Naive B cell (primary cell): ENCODE data around the gene TARBP2. TPM values are rescaled to one million over a fixed set of nuclear protein-coding genes. Genes with fewer than 3 reads are reported as not detected.
A peak's percentile ranks its signal among the peaks of the same experiment; 100 is the strongest.
"Not testable (repeated sequence)": the region's sequence is repeated elsewhere in the genome, so short reads cannot be mapped to it uniquely, and the experiment has no call there.

Experiments
- ATAC-seq, 2 donors: fragments of 150-1000 bp; cut with Tn5 transposase; 2 replicates each; pipeline ENCODE4 v1.10.0; 2021; ENCODE audit warnings: low read depth in 2 of 2, mild to moderate bottlenecking in 2 of 2, moderate library complexity in 2 of 2
- DNase-seq: peaks from one replicate; pipeline ENCODE4 v3.0.0; 2022
- H3K27ac Mint-ChIP-seq, 6 donors: one replicate each; pipeline ENCODE4 v1.8.0; 2020 to 2022; ENCODE audit warnings: mild to moderate bottlenecking in 6 of 6, mixed read lengths in 6 of 6, moderate library complexity in 5 of 6, inconsistent platforms in 2 of 6
- H3K27me3 Mint-ChIP-seq, 3 donors: one replicate each; pipeline ENCODE4 v1.8.0; 2021 to 2022; ENCODE audit warnings: mixed read lengths in 3 of 3, mild to moderate bottlenecking in 1 of 3
- H3K36me3 Mint-ChIP-seq, 2 donors: one replicate each; pipeline ENCODE4 v1.8.0; 2020 to 2022; ENCODE audit warnings: mixed read lengths in 2 of 2, inconsistent platforms in 1 of 2, mild to moderate bottlenecking in 1 of 2
- H3K4me1 Mint-ChIP-seq, 3 donors: one replicate each; pipeline ENCODE4 v1.8.0; 2020 to 2022; ENCODE audit warnings: mixed read lengths in 3 of 3, inconsistent platforms in 1 of 3, mild to moderate bottlenecking in 1 of 3, moderate library complexity in 1 of 3
- H3K4me3 Mint-ChIP-seq, 8 donors: one replicate each; pipeline ENCODE4 v1.8.0; 2020 to 2022; ENCODE audit warnings: mild to moderate bottlenecking in 8 of 8, mixed read lengths in 8 of 8, moderate library complexity in 8 of 8, inconsistent platforms in 2 of 8
- H3K9me3 Mint-ChIP-seq, 7 donors: one replicate each; pipeline ENCODE4 v1.8.0; 2020 to 2022; ENCODE audit warnings: mixed read lengths in 7 of 7, mild to moderate bottlenecking in 5 of 7, inconsistent platforms in 2 of 7, moderate library complexity in 1 of 7
- polyA plus RNA-seq, 6 donors: library from polyadenylated mRNA; unstranded; fragments of 300-500 nt; fragmentation: Illumina TruSeq; gene quantifications; one replicate each; pipeline ENCODE4 v1.2.3, GENCODE V29; 2021; ENCODE audit warnings: low read depth in 6 of 6

Gene TARBP2
- polyA plus RNA-seq, 6 donors from 2014 or later, result 14.8 to 29.0 (median 18.5) TPM

DNA sequence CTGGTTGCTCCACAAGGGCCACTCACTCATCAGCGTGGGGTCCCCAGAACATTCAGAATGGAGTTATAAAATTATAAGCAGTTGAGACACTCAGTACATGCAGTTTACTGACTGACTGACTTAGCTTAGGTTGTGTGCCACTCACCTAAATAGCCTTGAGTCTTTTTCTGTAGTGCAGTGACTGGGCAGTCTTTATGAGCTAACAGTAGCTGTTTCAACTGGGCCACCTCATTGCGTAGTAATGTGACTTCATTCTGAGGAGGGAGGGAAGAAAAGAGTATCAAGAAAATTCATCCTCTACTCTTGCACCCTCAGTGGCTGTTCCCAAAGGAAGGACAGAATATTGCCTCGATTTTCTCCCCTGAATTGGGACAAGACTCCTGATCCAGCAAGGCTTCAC, 22.0 kb downstream of the TARBP2 start:
- H3K36me3 Mint-ChIP-seq, result peaks cover 22 to 38% of the 10 kb centered on the region in 2 donors
- no peaks in the 10 kb centered on the region for H3K4me1 Mint-ChIP-seq
- no peak overlapping the region for H3K4me3 Mint-ChIP-seq
- H3K9me3 Mint-ChIP-seq, result no peaks in the 10 kb centered on the region
- no peak for ATAC-seq
- DNase-seq, result no peak
- no peaks in the 10 kb centered on the region for H3K27me3 Mint-ChIP-seq
- H3K27ac Mint-ChIP-seq, result no peak overlapping the region

- peak overlapping the region in 1 of 6 donors; percentile 67 for H3K27ac Mint-ChIP-seq
- H3K36me3 Mint-ChIP-seq, result peaks cover 22 to 38% of the 10 kb centered on the region in 2 donors
- H3K27me3 Mint-ChIP-seq, result no peaks in the 10 kb centered on the region
These were observed 23.4 kb downstream of the TARBP2 start for GRCh38 chr12:53524476-53524875.

DNA sequence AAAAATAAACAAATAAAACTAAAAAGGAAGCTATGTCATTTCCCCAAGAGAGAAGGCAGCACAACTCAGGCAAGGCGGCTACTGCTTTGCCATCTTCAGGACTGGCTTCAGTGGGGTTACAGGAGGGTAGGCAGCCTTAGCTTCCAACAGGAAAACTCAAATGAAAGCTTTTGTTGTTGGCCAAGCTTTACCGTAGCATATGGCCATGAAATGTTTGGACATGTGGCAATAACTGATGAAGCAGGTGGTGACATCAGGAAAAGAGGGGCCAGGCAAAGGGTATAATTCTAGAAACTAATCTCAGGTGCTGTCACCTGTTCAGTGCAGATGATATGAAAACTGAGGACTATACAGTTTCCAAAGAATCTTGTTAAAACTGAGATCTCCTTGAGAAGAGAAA, 29.0 kb downstream of the TARBP2 start:
- Mint-ChIP-seq H3K36me3 (peaks cover 21 to 38% of the 10 kb centered on the region in 2 donors), H3K4me3 (no peak overlapping the region), H3K9me3 (no peaks in the 10 kb centered on the region), H3K27ac (no peak overlapping the region), H3K27me3 (no peaks in the 10 kb centered on the region), H3K4me1 (peaks cover 0 to under 1% (median 0%) of the 10 kb centered on the region in 3 donors)
- DNase-seq (no peak), ATAC-seq (no peak)

More at GRCh38 chr12:53524476-53524875, 23.4 kb downstream of the TARBP2 start:
- no peaks in the 10 kb centered on the region for H3K4me1 Mint-ChIP-seq
- no peak for ATAC-seq
- no peaks in the 10 kb centered on the region for H3K9me3 Mint-ChIP-seq
- H3K4me3 Mint-ChIP-seq, result no peak overlapping the region
- DNase-seq, result no peak

DNA sequence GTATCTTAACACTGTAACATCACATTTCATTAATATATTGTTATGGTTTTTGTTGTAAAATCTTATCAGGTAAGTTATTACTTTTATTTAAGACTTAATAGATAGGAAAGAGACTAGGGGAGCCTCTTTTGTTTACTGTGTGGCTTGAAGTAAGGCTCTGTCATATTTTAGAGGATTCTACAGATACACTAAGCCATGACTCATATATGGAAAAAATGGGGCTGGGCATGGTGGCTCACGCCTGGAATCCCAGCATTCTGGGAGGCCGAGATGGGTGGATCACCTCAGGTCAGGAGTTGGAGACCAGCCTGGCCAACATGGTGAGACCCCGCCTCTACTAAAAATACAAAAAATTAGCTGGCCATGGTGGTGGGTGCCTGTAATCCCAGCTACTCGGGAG, 29.8 kb downstream of the TARBP2 start:
- no peaks in the 10 kb centered on the region for H3K27me3 Mint-ChIP-seq
- ATAC-seq, result no peak
- peaks cover 0 to 1% (median 0%) of the 10 kb centered on the region in 3 donors for H3K4me1 Mint-ChIP-seq
- H3K4me3 Mint-ChIP-seq, result no peak overlapping the region
- peaks cover 21 to 37% of the 10 kb centered on the region in 2 donors for H3K36me3 Mint-ChIP-seq
- DNase-seq, result no peak
- no peak overlapping the region for H3K27ac Mint-ChIP-seq
- no peaks in the 10 kb centered on the region for H3K9me3 Mint-ChIP-seq

DNA sequence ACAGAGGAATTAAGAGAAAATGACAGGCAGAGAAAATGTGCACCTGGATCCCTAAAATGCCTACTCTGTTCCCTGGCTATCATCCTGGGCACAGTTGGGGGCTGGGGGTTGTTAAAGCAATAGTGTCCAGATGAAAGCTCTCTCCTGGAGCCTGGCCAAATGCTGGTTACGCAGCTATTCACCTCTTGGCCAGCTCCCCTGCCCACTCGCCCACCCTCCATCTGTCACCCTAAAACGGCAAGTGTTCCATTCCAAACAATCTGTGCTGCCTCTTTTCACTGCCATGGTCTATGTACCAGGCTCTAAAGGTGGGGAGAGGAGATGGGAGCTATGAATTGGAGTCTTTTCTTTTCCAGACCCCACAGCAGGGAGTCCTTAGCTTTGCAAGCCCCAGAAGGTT, 30.9 kb downstream of the TARBP2 start:
- peak overlapping the region in 1 of 6 donors; percentile 38 for H3K27ac Mint-ChIP-seq
- H3K36me3 Mint-ChIP-seq, result peaks cover 21 to 33% of the 10 kb centered on the region in 2 donors
- ATAC-seq, result no peak
- H3K4me3 Mint-ChIP-seq, result no peak overlapping the region
- peaks cover 0 to 1% (median 0%) of the 10 kb centered on the region in 3 donors for H3K4me1 Mint-ChIP-seq
- H3K27me3 Mint-ChIP-seq, result no peaks in the 10 kb centered on the region
- no peaks in the 10 kb centered on the region for H3K9me3 Mint-ChIP-seq
- no peak for DNase-seq

DNA sequence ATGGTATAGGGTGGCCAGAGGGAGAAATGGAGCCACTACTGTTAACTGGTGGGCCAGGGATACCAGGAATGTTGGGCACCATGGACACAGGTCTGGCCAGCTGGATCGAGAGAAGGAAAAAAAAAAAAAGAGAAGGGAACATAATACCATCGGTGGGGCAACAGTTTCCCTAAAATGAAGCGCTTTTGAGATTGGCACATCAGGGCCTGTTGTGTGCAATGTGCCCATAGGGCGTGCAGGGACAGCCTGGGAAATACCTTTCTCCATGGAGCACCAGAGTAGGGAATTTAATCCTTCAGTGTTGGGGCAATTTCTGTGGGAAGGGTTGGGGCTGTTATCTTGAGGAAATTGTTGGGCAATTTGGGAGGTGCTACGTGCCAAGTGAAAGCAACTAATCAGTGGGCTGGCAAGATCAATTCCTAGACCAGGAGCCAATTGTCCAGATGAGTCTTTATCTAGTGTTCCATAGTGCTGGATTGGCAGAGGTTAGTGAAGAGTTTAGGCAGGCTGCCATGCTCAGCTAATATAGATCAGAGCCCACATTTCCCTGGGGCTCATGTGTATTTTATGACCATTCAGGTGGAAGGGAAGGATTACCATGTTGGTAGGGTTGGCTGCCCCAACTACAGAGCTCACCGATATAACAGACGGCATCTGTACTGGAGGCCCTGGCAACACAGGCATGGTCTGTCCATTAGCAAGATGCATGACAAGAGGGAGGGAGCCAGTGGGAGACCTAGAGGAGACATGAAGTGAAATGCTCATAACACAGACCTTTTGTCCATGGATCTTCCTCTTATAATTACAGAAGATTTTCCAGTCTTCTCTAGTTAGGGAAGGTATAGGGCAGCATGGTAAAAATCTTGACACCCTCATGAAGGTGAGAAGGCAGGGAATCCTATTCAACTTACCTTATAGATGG, 31.7 kb downstream of the TARBP2 start:
- H3K27me3 Mint-ChIP-seq, result no peaks in the 10 kb centered on the region
- H3K27ac Mint-ChIP-seq, result peak overlapping the region in 4 of 6 donors; percentile 20 to 61 (median 22)
- no peaks in the 10 kb centered on the region for H3K9me3 Mint-ChIP-seq
- DNase-seq (no peak), ATAC-seq (no peak)
- H3K36me3 Mint-ChIP-seq, result peaks cover 21 to 33% of the 10 kb centered on the region in 2 donors
- peak overlapping the region in 1 of 8 donors; percentile 52 for H3K4me3 Mint-ChIP-seq
- peaks cover 0 to 1% (median 0%) of the 10 kb centered on the region in 3 donors for H3K4me1 Mint-ChIP-seq

- H3K36me3 Mint-ChIP-seq, result peaks cover 21 to 33% of the 10 kb centered on the region in 2 donors
- H3K27ac Mint-ChIP-seq, result peak overlapping the region in 1 of 6 donors; percentile 67
These were observed 32.4 kb downstream of the TARBP2 start for GRCh38 chr12:53533471-53533870.

GRCh38 chr12:53536962-53537361, 35.9 kb downstream of the TARBP2 start:
- H3K27me3 Mint-ChIP-seq, result no peaks in the 10 kb centered on the region
- no peak overlapping the region for H3K4me3 Mint-ChIP-seq
- H3K27ac Mint-ChIP-seq, result peak overlapping the region in 1 of 6 donors; percentile 33
- peaks cover 14 to 31% of the 10 kb centered on the region in 2 donors for H3K36me3 Mint-ChIP-seq
- H3K4me1 Mint-ChIP-seq, result peaks cover 0 to 1% (median 0%) of the 10 kb centered on the region in 3 donors
- ATAC-seq (no peak), DNase-seq (no peak)
- no peaks in the 10 kb centered on the region for H3K9me3 Mint-ChIP-seq

More at GRCh38 chr12:53533471-53533870, 32.4 kb downstream of the TARBP2 start:
- H3K4me1 Mint-ChIP-seq, result peaks cover 0 to 1% (median 0%) of the 10 kb centered on the region in 3 donors
- ATAC-seq, result no peak
- no peak for DNase-seq
- no peaks in the 10 kb centered on the region for H3K27me3 Mint-ChIP-seq
- H3K9me3 Mint-ChIP-seq, result no peaks in the 10 kb centered on the region
- H3K4me3 Mint-ChIP-seq, result no peak overlapping the region

DNA sequence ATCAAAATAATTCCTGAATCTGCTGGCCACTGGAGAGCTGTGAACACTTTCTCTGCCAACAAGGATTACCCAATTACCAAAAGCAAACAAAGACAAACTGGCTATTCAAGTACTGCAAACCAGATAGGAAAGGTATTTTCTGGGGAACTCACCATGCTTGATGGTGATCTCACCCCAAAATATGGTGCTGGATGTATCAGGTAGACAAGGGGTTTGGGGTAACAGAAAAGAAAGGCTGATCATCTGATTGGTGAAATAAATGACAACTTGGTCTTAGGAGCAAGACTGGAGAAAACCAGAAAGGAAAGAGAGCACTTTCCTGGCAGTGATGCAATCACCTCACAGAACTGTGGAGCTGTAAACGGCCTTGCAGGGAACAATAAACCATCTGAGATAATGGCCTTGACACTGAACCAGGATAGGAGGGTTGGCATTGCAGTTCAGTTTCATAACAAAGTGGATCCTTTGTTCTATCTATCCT, 37.2 kb downstream of the TARBP2 start:
- no peak overlapping the region for H3K4me3 Mint-ChIP-seq

DNA sequence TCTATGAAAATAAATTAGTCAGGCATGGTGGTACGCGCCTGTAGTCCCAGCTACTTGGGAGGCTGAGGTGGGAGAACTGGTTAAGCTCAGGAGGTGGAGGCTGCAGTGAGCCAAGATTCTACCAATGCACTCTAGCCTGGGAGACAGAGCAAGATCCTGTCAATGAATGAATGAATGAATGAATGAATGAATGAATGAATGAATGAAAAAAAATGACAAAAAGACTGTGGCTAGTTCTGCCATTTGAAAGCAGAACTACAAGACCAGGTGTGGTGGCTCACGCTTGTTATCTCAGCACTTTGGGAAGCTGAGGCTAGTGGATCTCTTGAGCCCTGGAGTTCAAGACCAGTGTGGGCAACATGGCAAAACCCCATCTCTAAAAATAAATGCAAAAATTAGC, 38.4 kb downstream of the TARBP2 start:
- no peak for DNase-seq

More for the DNA sequence above, 37.2 kb downstream of the TARBP2 start:
- DNase-seq, result no peak
- ATAC-seq, result no peak
- Mint-ChIP-seq H3K27me3 (no peaks in the 10 kb centered on the region), H3K4me1 (peaks cover 0 to 1% (median 0%) of the 10 kb centered on the region in 3 donors), H3K9me3 (no peaks in the 10 kb centered on the region), H3K27ac (no peak overlapping the region), H3K36me3 (peaks cover 1 to 26% of the 10 kb centered on the region in 2 donors)

GRCh38 chr12:53543539-53543938, 42.5 kb downstream of the TARBP2 start:
- Mint-ChIP-seq H3K27me3 (no peaks in the 10 kb centered on the region), H3K36me3 (peaks cover 0 to 15% of the 10 kb centered on the region in 2 donors), H3K4me1 (peaks cover 0 to 8% (median 0%) of the 10 kb centered on the region in 3 donors), H3K4me3 (no peak overlapping the region), H3K9me3 (no peaks in the 10 kb centered on the region), H3K27ac (peak overlapping the region in 4 of 6 donors; percentile 12 to 77 (median 28))
- ATAC-seq, result peak; percentile 95 to 96
- peak; percentile 33 for DNase-seq

More for the DNA sequence above, 38.4 kb downstream of the TARBP2 start:
- Mint-ChIP-seq H3K27me3 (no peaks in the 10 kb centered on the region), H3K4me3 (no peak overlapping the region), H3K9me3 (no peaks in the 10 kb centered on the region), H3K36me3 (peaks cover 0 to 23% of the 10 kb centered on the region in 2 donors), H3K27ac (peak overlapping the region in 1 of 6 donors; percentile 78), H3K4me1 (peaks cover 0 to 9% (median 0%) of the 10 kb centered on the region in 3 donors)
- no peak for ATAC-seq

DNA sequence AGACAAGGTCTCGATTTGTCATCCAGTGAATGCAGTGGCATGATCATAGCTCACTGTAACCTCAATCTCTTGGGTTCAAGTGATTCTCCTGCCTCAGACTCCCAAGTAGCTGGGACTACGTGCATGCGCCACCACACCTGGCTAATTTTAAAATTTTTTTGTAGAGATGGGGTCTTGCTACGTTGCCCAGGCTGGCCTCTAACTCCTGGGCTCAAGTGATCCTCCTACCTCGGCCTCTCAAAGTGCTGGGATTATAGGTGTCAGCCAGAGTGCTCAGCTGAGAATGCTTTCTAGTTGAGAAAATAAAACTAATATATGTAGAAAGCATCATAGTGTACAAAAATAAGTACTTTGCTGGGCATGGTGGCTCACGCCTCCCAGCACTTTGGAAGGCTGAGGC, 47.3 kb downstream of the TARBP2 start:
- H3K4me3 Mint-ChIP-seq, H3K9me3 Mint-ChIP-seq, H3K27me3 Mint-ChIP-seq, DNase-seq, ATAC-seq, H3K27ac Mint-ChIP-seq, H3K4me1 Mint-ChIP-seq, H3K36me3 Mint-ChIP-seq: not testable (repeated sequence)

DNA sequence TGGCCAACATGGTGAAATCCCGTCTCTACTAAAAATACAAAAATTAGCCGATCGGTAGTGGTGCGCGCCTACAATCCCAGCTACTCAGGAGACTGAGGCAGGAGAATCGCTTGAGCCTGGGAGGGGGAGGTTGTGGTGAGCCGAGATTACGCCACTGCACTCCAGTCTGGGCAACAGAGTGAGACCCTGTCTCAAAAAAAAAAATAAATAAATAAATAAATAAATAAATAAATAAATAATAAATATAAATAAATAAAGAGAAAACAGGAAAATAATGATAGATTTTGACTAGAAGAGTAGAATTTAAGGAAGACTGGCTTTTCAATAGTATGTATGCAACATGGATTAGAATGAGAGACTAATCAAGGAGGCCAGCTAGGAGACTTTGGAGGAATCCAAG, 49.0 kb downstream of the TARBP2 start:
- not testable (repeated sequence) for H3K4me1 Mint-ChIP-seq, H3K27me3 Mint-ChIP-seq, H3K27ac Mint-ChIP-seq, ATAC-seq, H3K9me3 Mint-ChIP-seq, H3K36me3 Mint-ChIP-seq, DNase-seq, H3K4me3 Mint-ChIP-seq

DNA sequence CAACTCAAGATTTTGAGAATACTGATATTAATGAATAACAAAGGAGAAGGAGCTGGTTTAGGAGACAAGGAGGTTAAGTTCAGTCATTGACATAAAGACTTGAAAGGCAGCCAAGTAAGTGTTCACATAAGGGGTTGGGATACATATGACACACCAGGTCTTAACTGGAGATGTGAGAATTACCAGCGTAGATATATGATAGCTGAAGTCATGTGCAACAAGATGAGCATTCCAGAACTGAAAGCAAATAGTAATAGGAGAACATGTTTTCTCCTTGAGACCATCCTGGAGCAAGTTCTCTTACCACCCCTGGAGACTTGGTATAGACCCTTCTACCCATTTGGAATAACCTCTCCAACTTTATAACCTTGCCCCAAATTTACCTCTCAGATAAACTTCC, 49.5 kb downstream of the TARBP2 start:
- Mint-ChIP-seq H3K36me3 (no peaks in the 10 kb centered on the region), H3K4me3 (no peak overlapping the region), H3K27ac (no peak overlapping the region), H3K4me1 (no peaks in the 10 kb centered on the region), H3K9me3 (no peaks in the 10 kb centered on the region), H3K27me3 (no peaks in the 10 kb centered on the region)
- no peak for ATAC-seq
- no peak for DNase-seq
